MCF 10A (cell line): ENCODE results near the gene MCC. TPM values are rescaled to one million over a fixed set of nuclear protein-coding genes. Genes with fewer than 3 reads are reported as not detected.

Source experiments
- BruUV-seq: library from RNA; stranded (reverse); fragments of 400-500 nt; replicated peaks from 2 replicates; lab custom pipeline; 2021; lab: Mats Ljungman, UMichigan
- CTCF ChIA-PET: fragments of 300-600 bp; sonication (Branson Sonifier 250); formaldehyde crosslinking; extraction: SDS; loops from one replicate; lab custom pipeline; 2021; ENCODE audit warnings: antibody characterized with exemption, inconsistent platforms; lab: Yijun Ruan, JAX
- POLR2A ChIA-PET: fragments of 300-600, 350-650 bp; sonication (Branson Sonifier 250); formaldehyde crosslinking; extraction: SDS; loops from one replicate; lab custom pipeline; 2020; ENCODE audit warnings: antibody characterized with exemption, inconsistent platforms; lab: Yijun Ruan, JAX
- DNase-seq: peaks from one replicate; pipeline ENCODE4 v3.0.0-alpha.2; 2018; ENCODE audit not compliant: unreplicated experiment
- H3K27ac Mint-ChIP-seq: one replicate; pipeline ENCODE4 v1.8.0; 2022; ENCODE audit warnings: mild to moderate bottlenecking, low read depth, mixed read lengths; ENCODE audit not compliant: unreplicated experiment
- H3K27me3 Mint-ChIP-seq: one replicate; pipeline ENCODE4 v1.8.0; 2022; ENCODE audit warnings: mixed read lengths; ENCODE audit not compliant: insufficient read depth, unreplicated experiment
- H3K36me3 Mint-ChIP-seq: one replicate; pipeline ENCODE4 v1.8.0; 2022; ENCODE audit warnings: mild to moderate bottlenecking, moderate library complexity, mixed read lengths; ENCODE audit not compliant: insufficient read depth, unreplicated experiment
- H3K4me1 Mint-ChIP-seq: one replicate; pipeline ENCODE4 v1.8.0; 2022; ENCODE audit warnings: mixed read lengths; ENCODE audit not compliant: insufficient read depth, unreplicated experiment
- H3K4me3 Mint-ChIP-seq: one replicate; pipeline ENCODE4 v1.8.0; 2022; ENCODE audit warnings: mild to moderate bottlenecking, moderate library complexity, mixed read lengths; ENCODE audit not compliant: unreplicated experiment
- H3K9me3 Mint-ChIP-seq: one replicate; pipeline ENCODE4 v1.8.0; 2022; ENCODE audit warnings: mixed read lengths; ENCODE audit not compliant: unreplicated experiment
- CTCF ChIP-seq: fragments of 200-600 bp; IDR thresholded peaks from one replicate; pipeline ENCODE4 v1.8.0; 2022; ENCODE audit warnings: antibody characterized with exemption, mild to moderate bottlenecking; ENCODE audit not compliant: unreplicated experiment
- intact Hi-C: fragments of 100-400 bp; cut with micrococcal nuclease; formaldehyde crosslinking; loops from 2 replicates; pipeline ENCODE4 v1.14.1; 2022
- total RNA-seq: library from RNA; stranded (reverse); gene quantifications from 2 replicates; pipeline ENCODE4 v1.2.3, GENCODE V29; 2022

MCC gene
- total RNA-seq, 1 experiment from 2014 or later, result 25.3 TPM

GRCh38 chr5:113108485-113108884, 379.8 kb downstream of the MCC start:
- no peaks in the 10 kb centered on the region for H3K27me3 Mint-ChIP-seq

GRCh38 chr5:113106821-113107220, 381.4 kb downstream of the MCC start:
- H3K36me3 Mint-ChIP-seq, result peaks cover 13% of the 10 kb centered on the region
- H3K4me3 Mint-ChIP-seq, result no peak overlapping the region
- DNase-seq, result no peak
- TF ChIP-seq CTCF, result no peak
- no TSS peak for BruUV-seq
- H3K27me3 Mint-ChIP-seq, result no peaks in the 10 kb centered on the region
- H3K27ac Mint-ChIP-seq, result no peak overlapping the region
- no peaks in the 10 kb centered on the region for H3K9me3 Mint-ChIP-seq
- H3K4me1 Mint-ChIP-seq, result peaks cover 5% of the 10 kb centered on the region
- ChIA-PET CTCF (no interaction called here), POLR2A (no interaction called here)
- intact Hi-C loops, result no loop called here

More at GRCh38 chr5:113108485-113108884, 379.8 kb downstream of the MCC start:
- no TSS peak for BruUV-seq
- H3K4me1 Mint-ChIP-seq, result peaks cover 14% of the 10 kb centered on the region
- no peak overlapping the region for H3K27ac Mint-ChIP-seq
- no peak overlapping the region for H3K4me3 Mint-ChIP-seq
- intact Hi-C loops, result no loop called here
- H3K36me3 Mint-ChIP-seq, result peaks cover 5% of the 10 kb centered on the region
- TF ChIP-seq CTCF, result no peak
- H3K9me3 Mint-ChIP-seq, result no peaks in the 10 kb centered on the region
- ChIA-PET CTCF (no interaction called here), POLR2A (no interaction called here)
- DNase-seq, result no peak

- CTCF ChIA-PET, result interaction anchor here (0.6 kb wide), 1 partner anchor 33 kb away, joined by 3 read pairs; no protein-coding TSS in a partner anchor
- H3K4me1 Mint-ChIP-seq, result peaks cover 4% of the 10 kb centered on the region
- peaks cover 20% of the 10 kb centered on the region for H3K36me3 Mint-ChIP-seq
- peak overlapping the region; percentile 59 for H3K27ac Mint-ChIP-seq
- no peak overlapping the region for H3K4me3 Mint-ChIP-seq
- no peaks in the 10 kb centered on the region for H3K9me3 Mint-ChIP-seq
- POLR2A ChIA-PET, result interaction anchor here (0.6 to 0.7 kb wide), 2 partner anchors 10 to 208 kb away, joined by 3 read pairs; no protein-coding TSS in a partner anchor
- DNase-seq, result no peak
- TF ChIP-seq CTCF, result no peak
- no TSS peak for BruUV-seq
- H3K27me3 Mint-ChIP-seq, result no peaks in the 10 kb centered on the region
- intact Hi-C loops, result no loop called here
Measured at GRCh38 chr5:113105693-113106280, 382.5 kb downstream of the MCC start.

DNA sequence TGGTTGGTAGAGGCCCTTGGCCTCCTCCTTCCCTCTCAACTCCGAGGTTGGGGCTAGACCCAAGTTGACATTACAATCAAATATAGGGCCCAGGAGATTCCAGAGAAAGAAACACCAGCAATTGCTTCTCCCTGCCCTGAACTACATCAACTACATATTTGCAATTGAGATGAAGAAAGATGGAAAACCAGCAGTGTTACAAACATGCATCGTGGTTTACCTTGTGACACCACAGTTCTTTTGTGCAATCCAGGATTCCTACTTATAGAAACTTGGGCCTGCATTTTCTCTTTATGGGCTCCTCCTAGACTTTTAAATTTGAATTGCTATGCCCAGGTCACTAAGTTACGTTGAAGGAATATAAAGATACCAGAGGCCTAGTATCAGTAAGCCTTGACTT, 384.9 kb downstream of the MCC start:
- intact Hi-C loops, result no loop called here
- no peaks in the 10 kb centered on the region for H3K27me3 Mint-ChIP-seq
- BruUV-seq, result no TSS peak
- peaks cover 27% of the 10 kb centered on the region for H3K36me3 Mint-ChIP-seq
- TF ChIP-seq CTCF, result no peak
- POLR2A ChIA-PET, result no interaction called here
- CTCF ChIA-PET, result no interaction called here
- no peaks in the 10 kb centered on the region for H3K9me3 Mint-ChIP-seq
- no peak for DNase-seq
- H3K27ac Mint-ChIP-seq, result no peak overlapping the region
- no peak overlapping the region for H3K4me3 Mint-ChIP-seq
- H3K4me1 Mint-ChIP-seq, result no peaks in the 10 kb centered on the region
